K562 (cell line): ENCODE results near the gene CES5A. TPM values are rescaled to one million over a fixed set of nuclear protein-coding genes. Genes with fewer than 3 reads are reported as not detected.

Experiments
- ATAC-seq: fragments of 200-7000 bp; cut with Tn5 transposase; 3 replicates; pipeline ENCODE4 v1.9.1; 2020; ENCODE audit warnings: moderate library complexity
- BruUV-seq: library from RNA; stranded (reverse); fragments of 400-500 nt; replicated peaks from 2 replicates; lab custom pipeline; 2021; lab: Mats Ljungman, UMichigan
- CTCF ChIA-PET: fragments of 300-600 bp; formaldehyde crosslinking; extraction: SDS; loops from one replicate; lab custom pipeline; 2021; ENCODE audit warnings: low intra/inter-chr PET ratio; lab: Yijun Ruan, JAX
- POLR2A ChIA-PET: fragments of 300-600, 350-650 bp; sonication (Branson Sonifier 250); formaldehyde crosslinking; extraction: SDS; loops from one replicate; lab custom pipeline; 2021; ENCODE audit warnings: antibody characterized with exemption, inconsistent platforms; lab: Yijun Ruan, JAX
- DNase-seq, 4 experiments: peaks; one replicate each; pipeline versions ENCODE4 v3.0.0 to v3.0.0-alpha.2; 2011 to 2018; ENCODE audit warnings: low spot score in 3 of 4, mixed read lengths in 3 of 4; ENCODE audit errors: extremely low read depth in 1 of 4
- FAIRE-seq: peaks from 2 replicates; lab custom pipeline; 2011; peaks lifted over from hg19 to GRCh38; lab: Jason Lieb, UNC
- H2AFZ ChIP-seq: 2 replicates; pipeline ENCODE4 v1.6.0; 2011; ENCODE audit warnings: low read depth, low read length, control low read depth, inconsistent platforms
- H3K27ac ChIP-seq: fragments of 200-600 bp; 3 replicates; pipeline ENCODE4 v1.8.0; 2011; ENCODE audit warnings: low read depth, mild to moderate bottlenecking, control low read depth, inconsistent platforms, low read length, moderate library complexity, mixed read lengths; ENCODE audit errors: extremely low read depth
- H3K27me3 ChIP-seq, 2 experiments: fragments of 300-600 bp in 1 of 2; 2 replicates in 1 of 2; 3 replicates in 1 of 2; pipeline versions ENCODE4 v1.6.0 to v1.8.0; 2011; ENCODE audit warnings: inconsistent platforms in 2 of 2, low read length in 2 of 2, mild to moderate bottlenecking in 1 of 2, mixed read lengths in 1 of 2, moderate library complexity in 1 of 2; ENCODE audit not compliant: control insufficient read depth in 2 of 2, insufficient read depth in 2 of 2
- H3K36me3 ChIP-seq: fragments of 300-600 bp; 3 replicates; pipeline ENCODE4 v1.8.0; 2011; ENCODE audit warnings: mild to moderate bottlenecking, low read length, inconsistent platforms; ENCODE audit not compliant: control insufficient read depth, insufficient read depth
- H3K4me1 ChIP-seq, 2 experiments: fragments of 200-600 bp in 1 of 2; replicated peaks in 1 of 2; 2 replicates in 1 of 2; 3 replicates in 1 of 2; pipeline versions ENCODE4 v1.5.1 to v1.8.0; 2011; ENCODE audit warnings: inconsistent platforms in 2 of 2, low read length in 2 of 2, mild to moderate bottlenecking in 1 of 2, mixed read lengths in 1 of 2, moderate library complexity in 1 of 2; ENCODE audit not compliant: control insufficient read depth in 2 of 2, insufficient read depth in 2 of 2
- H3K4me2 ChIP-seq: 2 replicates; pipeline ENCODE4 v1.6.1; 2011; ENCODE audit warnings: low read length, control low read depth, inconsistent platforms, mixed read lengths; ENCODE audit not compliant: insufficient read depth
- H3K4me3 ChIP-seq: fragments of 200-600 bp; sonication (generic), shearing (Covaris generic); 2 replicates; pipeline ENCODE4 v1.5.1; 2016; ENCODE audit warnings: control low read depth, inconsistent platforms
- H3K79me2 ChIP-seq: fragments of 200-600 bp; 3 replicates; pipeline ENCODE4 v1.8.0; 2011; ENCODE audit warnings: low read length, inconsistent platforms; ENCODE audit not compliant: control insufficient read depth, insufficient read depth
- H3K9ac ChIP-seq, 2 experiments: 2 replicates each; pipeline versions ENCODE4 v1.6.0 to v1.6.1; 2011; ENCODE audit warnings: low read depth in 2 of 2, low read length in 2 of 2, control low read depth in 1 of 2, inconsistent platforms in 1 of 2, mild to moderate bottlenecking in 1 of 2, mixed read lengths in 1 of 2; ENCODE audit not compliant: insufficient read depth in 1 of 2
- H3K9me1 ChIP-seq: one replicate; pipeline ENCODE4 v1.6.0; 2011; ENCODE audit warnings: inconsistent platforms, mild to moderate bottlenecking, low read length, moderate library complexity; ENCODE audit not compliant: control insufficient read depth, insufficient read depth
- H3K9me3 ChIP-seq: replicated peaks from 2 replicates; pipeline ENCODE4 v1.5.1; 2011; ENCODE audit warnings: low read depth, low read length, inconsistent platforms; ENCODE audit not compliant: control insufficient read depth, insufficient read depth
- H4K20me1 ChIP-seq: replicated peaks from 2 replicates; pipeline ENCODE4 v1.6.1; 2011; ENCODE audit warnings: low read length, inconsistent platforms, mixed read lengths; ENCODE audit not compliant: control insufficient read depth, insufficient read depth
- ATF3 ChIP-seq, 2 experiments: fragments of 450-650 bp in 1 of 2; sonication (generic) in 1 of 2; formaldehyde crosslinking in 1 of 2; IDR thresholded peaks in 1 of 2; conservative IDR thresholded peaks in 1 of 2; 2 replicates each; pipeline versions ENCODE4 v1.6.1 to v1.8.1; 2016 to 2023; ENCODE audit warnings: mild to moderate bottlenecking in 2 of 2, moderate library complexity in 2 of 2, inconsistent platforms in 1 of 2, missing genetic modification reagents in 1 of 2
- CBFA2T3 ChIP-seq: fragments of 450-650 bp; IDR thresholded peaks from 2 replicates; pipeline ENCODE4 v1.6.1; 2017
- GTF2A2 ChIP-seq: IDR thresholded peaks from 2 replicates; pipeline ENCODE4 v1.6.1; 2016; ENCODE audit warnings: mild to moderate bottlenecking, missing genetic modification characterization, missing compliant biosample characterization
- HDAC1 ChIP-seq, 2 experiments: fragments of 450-650 bp; IDR thresholded peaks; 2 replicates each; pipeline ENCODE4 v1.6.1; 2016 to 2017; ENCODE audit warnings: inconsistent platforms in 1 of 2, mild to moderate bottlenecking in 1 of 2, moderate library complexity in 1 of 2
- HLTF ChIP-seq: fragments of 450-650 bp; IDR thresholded peaks from 2 replicates; pipeline ENCODE4 v1.6.1; 2016
- POLR2A ChIP-seq: fragments of 450-650 bp; conservative IDR thresholded peaks from 2 replicates; pipeline ENCODE4 v1.6.1; 2016
- SIN3B ChIP-seq: fragments of 450-650 bp; IDR thresholded peaks from 2 replicates; pipeline ENCODE4 v1.6.1; 2017; ENCODE audit warnings: low read depth, mild to moderate bottlenecking, moderate library complexity
- ZBTB33 ChIP-seq: sonication (generic); formaldehyde crosslinking; IDR thresholded peaks from 2 replicates; pipeline ENCODE4 v1.8.1; 2023; ENCODE audit warnings: mild to moderate bottlenecking, missing genetic modification reagents
- ZNF121 ChIP-seq: sonication (generic); formaldehyde crosslinking; conservative IDR thresholded peaks from 2 replicates; pipeline ENCODE4 v1.8.0; 2022; ENCODE audit warnings: missing genetic modification reagents
- WGBS: fragments of 100-300 bp; shearing (Covaris generic); methylation state at CpG from one replicate; pipeline ENCODE4 v1.1.6; 2016; ENCODE audit warnings: low coverage, mixed read lengths; ENCODE audit not compliant: insufficient coverage; ENCODE audit errors: missing lambda C conversion rate; 5-methylcytosine and 5-hydroxymethylcytosine counted together
- in situ Hi-C: fragments of 300-500 bp; cut with MboI; formaldehyde crosslinking; loops from 4 replicates; pipeline ENCODE4 v1.15.0; 2018; ENCODE audit warnings: inconsistent platforms, mixed read lengths
- intact Hi-C: fragments of 100-400 bp; cut with micrococcal nuclease; formaldehyde crosslinking; loops from 2 replicates; pipeline ENCODE4 v1.14.2; 2022
- polyA plus RNA-seq, 8 experiments: library from polyadenylated mRNA; depleted of rRNA in 4 of 8; stranded (reverse) in 5 of 8; unstranded in 3 of 8; fragments of >200 nt; fragmentation: Nextera tagmentation in 2 of 8; fragmentation: Illumina TruSeq in 1 of 8; extraction: Ambion mirVana in 2 of 8; extraction: Trizol in 1 of 8; gene quantifications; 2 replicates each; pipeline versions ENCODE4 v1.2.1 to v1.2.3, GENCODE V29; 2011 to 2014; ENCODE audit warnings: inconsistent platforms in 1 of 8, missing spikeins in 1 of 8
- total RNA-seq, 7 experiments: library from RNA; depleted of rRNA in 6 of 7; stranded (reverse); fragments of >200 nt in 6 of 7; fragmentation: Illumina TruSeq in 2 of 7; extraction: Trizol in 2 of 7; gene quantifications; 2 replicates each; pipeline versions ENCODE4 v1.2.1 to v1.2.3, GENCODE V29; 2011 to 2021; ENCODE audit warnings: low replicate concordance in 1 of 7
- TF ChIP-seq, protein P1 (sequence below): fragments of 250-450 bp; sonication (Bioruptor Pico); IDR thresholded peaks from 2 replicates; pipeline ENCODE4 v1.5.1; 2021; ENCODE audit warnings: mild to moderate bottlenecking
- TF ChIP-seq, protein P2 (sequence below): fragments of 450-650 bp; IDR thresholded peaks from 2 replicates; pipeline ENCODE4 v1.6.1; 2016; ENCODE audit warnings: borderline replicate concordance

Gene CES5A
- total and polyA plus RNA-seq, 9 of the 15 experiments (the other 6 are each of a cell fraction or from before 2014, with no cell fraction given) = 0.07 to 0.17 (median 0.15) TPM; not detected in 4

- TF ChIP-seq POLR2A = no peak
- no peak for TF ChIP-seq SIN3B
Observed at GRCh38 chr16:55832773-55833691, 42.1 kb downstream of the CES5A start, which contains the start of gene CES1 (continued).

DNA sequence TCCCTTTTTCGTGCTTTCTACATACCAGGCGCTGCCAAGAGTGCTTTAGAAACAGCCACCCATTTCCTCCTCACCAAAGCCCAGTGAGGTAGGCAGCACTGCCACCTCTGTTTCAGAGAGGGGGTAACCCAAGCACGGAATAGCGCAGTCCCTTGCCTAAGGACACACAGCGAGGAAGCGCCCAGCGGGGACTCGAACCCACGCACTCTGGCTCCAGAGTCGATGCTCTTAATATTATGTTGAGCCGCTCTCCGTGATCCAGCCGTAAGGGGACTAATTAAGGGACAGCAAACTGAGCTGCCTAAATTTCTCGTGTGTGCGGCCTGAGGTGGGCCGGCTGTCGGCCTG lies 42.8 kb downstream of the CES5A start:
- POLR2A ChIA-PET = interaction anchor here (0.6 kb wide), 1 partner anchor 72 kb away, joined by 4 read pairs; no protein-coding TSS in a partner anchor
- no peak overlapping the region for H3K4me3 ChIP-seq
- FAIRE-seq (no peak), ATAC-seq (no peak), DNase-seq (no peak)
- CTCF ChIA-PET = no interaction called here
- intact Hi-C loops (loop anchor here (2.0 kb wide), 1 partner anchor 72 kb away; no protein-coding TSS in a partner anchor), in situ Hi-C loops (loop anchor here (5.0 kb wide), 1 partner anchor 70 kb away; no protein-coding TSS in a partner anchor)
- H3K4me1 ChIP-seq = peaks cover 0 to 6% of the 10 kb centered on the region in 2 experiments; a peak in 1 of 5 replicates
- H3K9ac ChIP-seq = no peak overlapping the region; a peak in 1 of 4 replicates
- H2AFZ ChIP-seq = no peak overlapping the region
- peaks cover 5 to 21% of the 10 kb centered on the region in 2 experiments; a peak in 4 of 5 replicates for H3K27me3 ChIP-seq
- no peak overlapping the region for H3K4me2 ChIP-seq
- H3K9me3 ChIP-seq = no peaks in the 10 kb centered on the region
- H4K20me1 ChIP-seq = no peaks in the 10 kb centered on the region
- no peaks in the 10 kb centered on the region for H3K9me1 ChIP-seq
- no peaks in the 10 kb centered on the region for H3K36me3 ChIP-seq
- no peaks in the 10 kb centered on the region for H3K79me2 ChIP-seq
- WGBS = 13% methylated on average over 17 of the region's 17 CpGs
- TF ChIP-seq ZNF121 (no peak), HDAC1 (IDR thresholded peaks at IDR 0.05) (no peak), CBFA2T3 (no peak), GTF2A2 (tag) (no peak), HLTF (no peak), ATF3 (IDR thresholded peaks at IDR 0.05) (no peak), ATF3 (CRISPR knock-in tag; conservative IDR thresholded peaks at IDR 0.05) (no peak), ZBTB33 (CRISPR knock-in tag) (no peak)
- TF ChIP-seq, protein P1, sequence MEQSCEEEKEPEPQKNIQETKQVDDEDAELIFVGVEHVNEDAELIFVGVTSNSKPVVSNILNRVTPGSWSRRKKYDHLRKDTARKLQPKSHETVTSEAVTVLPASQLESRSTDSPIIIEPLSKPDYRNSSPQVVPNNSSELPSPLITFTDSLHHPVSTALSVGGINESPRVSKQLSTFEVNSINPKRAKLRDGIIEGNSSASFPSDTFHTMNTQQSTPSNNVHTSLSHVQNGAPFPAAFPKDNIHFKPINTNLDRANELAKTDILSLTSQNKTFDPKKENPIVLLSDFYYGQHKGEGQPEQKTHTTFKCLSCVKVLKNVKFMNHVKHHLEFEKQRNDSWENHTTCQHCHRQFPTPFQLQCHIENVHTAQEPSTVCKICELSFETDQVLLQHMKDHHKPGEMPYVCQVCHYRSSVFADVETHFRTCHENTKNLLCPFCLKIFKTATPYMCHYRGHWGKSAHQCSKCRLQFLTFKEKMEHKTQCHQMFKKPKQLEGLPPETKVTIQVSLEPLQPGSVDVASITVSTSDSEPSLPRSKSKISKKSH (CRISPR knock-in tag) = no peak
- TF ChIP-seq, protein P2, sequence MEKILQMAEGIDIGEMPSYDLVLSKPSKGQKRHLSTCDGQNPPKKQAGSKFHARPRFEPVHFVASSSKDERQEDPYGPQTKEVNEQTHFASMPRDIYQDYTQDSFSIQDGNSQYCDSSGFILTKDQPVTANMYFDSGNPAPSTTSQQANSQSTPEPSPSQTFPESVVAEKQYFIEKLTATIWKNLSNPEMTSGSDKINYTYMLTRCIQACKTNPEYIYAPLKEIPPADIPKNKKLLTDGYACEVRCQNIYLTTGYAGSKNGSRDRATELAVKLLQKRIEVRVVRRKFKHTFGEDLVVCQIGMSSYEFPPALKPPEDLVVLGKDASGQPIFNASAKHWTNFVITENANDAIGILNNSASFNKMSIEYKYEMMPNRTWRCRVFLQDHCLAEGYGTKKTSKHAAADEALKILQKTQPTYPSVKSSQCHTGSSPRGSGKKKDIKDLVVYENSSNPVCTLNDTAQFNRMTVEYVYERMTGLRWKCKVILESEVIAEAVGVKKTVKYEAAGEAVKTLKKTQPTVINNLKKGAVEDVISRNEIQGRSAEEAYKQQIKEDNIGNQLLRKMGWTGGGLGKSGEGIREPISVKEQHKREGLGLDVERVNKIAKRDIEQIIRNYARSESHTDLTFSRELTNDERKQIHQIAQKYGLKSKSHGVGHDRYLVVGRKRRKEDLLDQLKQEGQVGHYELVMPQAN = no peak
- no TSS peak for BruUV-seq
- H3K27ac ChIP-seq = no peak overlapping the region
